Gastroesophageal sphincter (tissue), 4 donors: ENCODE measurements around the gene TMCC3. TPM values are rescaled to one million over a fixed set of nuclear protein-coding genes. Genes with fewer than 3 reads are reported as not detected.

Experiments used
- ATAC-seq: fragments of 150-250 bp; one replicate; pipeline ENCODE4 v1.9.1; 2016; ENCODE audit warnings: mild to moderate bottlenecking, moderate library complexity
- H3K27ac ChIP-seq, 4 donors: fragments of 200-600 bp; sonication (generic) in 3 of 4; 1 replicate in 3 of 4; 2 replicates in 1 of 4; pipeline ENCODE4 v1.5.1; 2016 to 2019
- H3K27me3 ChIP-seq: fragments of 200-600 bp; sonication (generic); one replicate; pipeline ENCODE4 v1.5.1; 2019
- H3K36me3 ChIP-seq, 2 donors: fragments of 200-600 bp; sonication (generic); one replicate each; pipeline ENCODE4 v1.5.1; 2019; ENCODE audit warnings: control low read depth in 1 of 2
- H3K4me1 ChIP-seq, 3 donors: fragments of 200-600 bp; sonication (generic); 1 replicate in 2 of 3; 2 replicates in 1 of 3; pipeline ENCODE4 v1.5.1; 2016 to 2019; ENCODE audit warnings: control low read depth in 2 of 3
- H3K4me3 ChIP-seq, 2 donors: fragments of 200-600 bp; sonication (generic); one replicate each; pipeline ENCODE4 v1.5.1; 2019; ENCODE audit warnings: mild to moderate bottlenecking in 1 of 2, moderate library complexity in 1 of 2
- H3K9me3 ChIP-seq, 3 donors: fragments of 200-600 bp; sonication (generic); one replicate each; pipeline ENCODE4 v1.5.1; 2017 to 2019; ENCODE audit warnings: control low read depth in 2 of 3
- CTCF ChIP-seq, 4 experiments: fragments of 200-600 bp in 2 of 4; fragments of 450-650 bp in 2 of 4; sonication (generic) in 1 of 4; IDR thresholded peaks; one replicate each; pipeline ENCODE4 v1.5.1; 2017 to 2019; ENCODE audit warnings: antibody characterized with exemption in 4 of 4, mild to moderate bottlenecking in 2 of 4, moderate library complexity in 2 of 4
- EP300 ChIP-seq: sonication (generic); formaldehyde crosslinking; IDR thresholded peaks from one replicate; pipeline ENCODE4 v1.6.1; 2017; ENCODE audit warnings: antibody characterized with exemption, mild to moderate bottlenecking
- POLR2A ChIP-seq, 2 donors: fragments of 450-650 bp; IDR thresholded peaks; one replicate each; pipeline ENCODE4 v1.6.1; 2017; ENCODE audit warnings: antibody characterized with exemption in 2 of 2, mild to moderate bottlenecking in 2 of 2, moderate library complexity in 1 of 2
- POLR2AphosphoS5 ChIP-seq: sonication (generic); formaldehyde crosslinking; IDR thresholded peaks from one replicate; pipeline ENCODE4 v1.6.1; 2017; ENCODE audit warnings: antibody characterized with exemption
- WGBS, 2 donors: methylation state at CpG; one replicate each; pipeline ENCODE4 v1.1.5; 2018; ENCODE audit warnings: low coverage in 1 of 2; 5-methylcytosine and 5-hydroxymethylcytosine counted together
- total RNA-seq, 4 donors: library from RNA; depleted of rRNA; stranded (reverse); fragments of >200 nt; gene quantifications; one replicate each; pipeline ENCODE4 v1.1.0, GENCODE V29; 2016

Gene TMCC3
- total RNA-seq, 4 donors from 2014 or later: 9.2 to 24.7 (median 20.2) TPM

- 72 to 85% methylated on average over 3 of the region's 3 CpGs for WGBS, 2 donors
- no peaks in the 10 kb centered on the region for H3K27me3 ChIP-seq
- ATAC-seq: no peak
- no peaks in the 10 kb centered on the region for H3K36me3 ChIP-seq
- no peak overlapping the region for H3K4me3 ChIP-seq
- peaks cover 0 to 17% (median 0%) of the 10 kb centered on the region in 3 donors for H3K4me1 ChIP-seq
- no peak overlapping the region for H3K27ac ChIP-seq
- H3K9me3 ChIP-seq: no peaks in the 10 kb centered on the region
- TF ChIP-seq POLR2A (IDR thresholded peaks at IDR 0.05) (no peak), POLR2AphosphoS5 (no peak), EP300 (no peak), CTCF (IDR thresholded peaks at IDR 0.05) (no peak)
Observed at GRCh38 chr12:94659346-94659930, 9.1 kb upstream of the TMCC3 start.

GRCh38 chr12:94658931-94659330, 8.6 kb upstream of the TMCC3 start:
- H3K4me3 ChIP-seq: no peak overlapping the region
- ATAC-seq: no peak
- WGBS, 2 donors: 9 to 13% methylated on average over 1 of the region's 1 CpG
- no peaks in the 10 kb centered on the region for H3K36me3 ChIP-seq
- peaks cover 0 to 17% (median 0%) of the 10 kb centered on the region in 3 donors for H3K4me1 ChIP-seq
- no peaks in the 10 kb centered on the region for H3K9me3 ChIP-seq
- no peaks in the 10 kb centered on the region for H3K27me3 ChIP-seq
- TF ChIP-seq POLR2A (IDR thresholded peaks at IDR 0.05) (no peak), CTCF (IDR thresholded peaks at IDR 0.05) (no peak), EP300 (no peak), POLR2AphosphoS5 (no peak)
- H3K27ac ChIP-seq: no peak overlapping the region

- H3K4me3 ChIP-seq: no peak overlapping the region
- peaks cover 0 to 17% (median 0%) of the 10 kb centered on the region in 3 donors for H3K4me1 ChIP-seq
- no peaks in the 10 kb centered on the region for H3K27me3 ChIP-seq
- H3K27ac ChIP-seq: no peak overlapping the region
- ATAC-seq: no peak
- no peaks in the 10 kb centered on the region for H3K9me3 ChIP-seq
- no peaks in the 10 kb centered on the region for H3K36me3 ChIP-seq
- 80 to 100% methylated on average over 1 to 2 of the region's 4 CpGs for WGBS, 2 donors
- TF ChIP-seq CTCF (IDR thresholded peaks at IDR 0.05) (no peak), POLR2A (IDR thresholded peaks at IDR 0.05) (no peak), EP300 (no peak), POLR2AphosphoS5 (no peak)
Observed at GRCh38 chr12:94656556-94656955, 6.2 kb upstream of the TMCC3 start.

- Histone ChIP-seq H3K36me3 (no peaks in the 10 kb centered on the region), H3K27ac (peak overlapping the region in 3 of 4 donors; percentile 81 to 84 (median 83)), H3K4me3 (peak overlapping the region; percentile 43 to 89), H3K4me1 (peaks cover 0 to 47% (median 0%) of the 10 kb centered on the region in 3 donors), H3K9me3 (no peaks in the 10 kb centered on the region), H3K27me3 (no peaks in the 10 kb centered on the region)
- peak; percentile 68 for ATAC-seq
- TF ChIP-seq POLR2AphosphoS5 (no peak), POLR2A (IDR thresholded peaks at IDR 0.05) (no peak), EP300 (no peak), CTCF (IDR thresholded peaks at IDR 0.05) (peak in 3 of 4 experiments; percentile 47 to 66 (median 54))
- 0 to 40% methylated on average over 3 to 11 of the region's 72 CpGs for WGBS, 2 donors
Observed at GRCh38 chr12:94649349-94650142, 811 bp downstream of the TMCC3 start.
